Mesenchymal stem cell (in vitro differentiated cells and primary cell): Measurements from ENCODE around the gene CSNK2A1.
"Not testable (repeated sequence)": the region's sequence is repeated elsewhere in the genome, so short reads cannot be mapped to it uniquely, and the experiment has no call there.

Experiments
- DNase-seq: peaks from one replicate; pipeline ENCODE4 v3.0.0-alpha.2; 2013
- H2AFZ ChIP-seq: one replicate; pipeline ENCODE4 v1.6.1; 2013; ENCODE audit warnings: low read depth, mild to moderate bottlenecking, control low read depth, inconsistent platforms, low read length, moderate library complexity
- H2AK5ac ChIP-seq: 2 replicates; pipeline ENCODE4 v1.6.1; 2013; ENCODE audit warnings: low read length, moderate library complexity, mild to moderate bottlenecking, inconsistent platforms; ENCODE audit not compliant: severe bottlenecking
- H2BK120ac ChIP-seq: one replicate; pipeline ENCODE4 v1.6.1; 2013; ENCODE audit warnings: low read depth, mild to moderate bottlenecking, inconsistent platforms, low read length, moderate library complexity
- H2BK12ac ChIP-seq, 2 experiments: one replicate each; pipeline ENCODE4 v1.6.1; 2013; ENCODE audit warnings: inconsistent platforms in 2 of 2, low read length in 2 of 2, mild to moderate bottlenecking in 2 of 2, moderate library complexity in 2 of 2, control low read depth in 1 of 2
- H2BK15ac ChIP-seq: one replicate; pipeline ENCODE4 v1.6.1; 2013; ENCODE audit warnings: mild to moderate bottlenecking, low read depth, inconsistent platforms; ENCODE audit not compliant: poor library complexity, severe bottlenecking
- H2BK5ac ChIP-seq: 2 replicates; pipeline ENCODE4 v1.6.1; 2013; ENCODE audit warnings: low read depth, mild to moderate bottlenecking, low read length, control low read depth, inconsistent platforms; ENCODE audit not compliant: poor library complexity, severe bottlenecking
- H3K14ac ChIP-seq, 2 experiments: one replicate each; pipeline ENCODE4 v1.6.1; 2013; ENCODE audit warnings: inconsistent platforms in 2 of 2, low read length in 2 of 2, control low read depth in 1 of 2, mild to moderate bottlenecking in 1 of 2, moderate library complexity in 1 of 2
- H3K18ac ChIP-seq, 2 experiments: one replicate each; pipeline ENCODE4 v1.6.1; 2013; ENCODE audit warnings: inconsistent platforms in 2 of 2, low read length in 2 of 2, control low read depth in 1 of 2, low read depth in 1 of 2, mild to moderate bottlenecking in 1 of 2
- H3K23ac ChIP-seq, 2 experiments: one replicate each; pipeline ENCODE4 v1.6.1; 2013; ENCODE audit warnings: inconsistent platforms in 2 of 2, low read length in 2 of 2, mild to moderate bottlenecking in 2 of 2, moderate library complexity in 2 of 2, control low read depth in 1 of 2
- H3K27ac ChIP-seq: 2 replicates; pipeline ENCODE4 v1.5.1; 2013; ENCODE audit warnings: mild to moderate bottlenecking, moderate library complexity, low read length, control low read depth, inconsistent platforms; ENCODE audit not compliant: poor library complexity, severe bottlenecking
- H3K27me3 ChIP-seq, 2 experiments: 2 replicates each; pipeline versions ENCODE4 v1.6.1 to v1.7.0; 2013; ENCODE audit warnings: low read length in 2 of 2, mild to moderate bottlenecking in 2 of 2, moderate library complexity in 2 of 2, control low read depth in 1 of 2, inconsistent platforms in 1 of 2; ENCODE audit not compliant: control insufficient read depth in 1 of 2, insufficient read depth in 1 of 2
- H3K36me3 ChIP-seq, 2 experiments: 2 replicates each; pipeline versions ENCODE4 v1.6.1 to v1.7.0; 2013; ENCODE audit warnings: low read length in 2 of 2, control low read depth in 1 of 2, inconsistent platforms in 1 of 2, low read depth in 1 of 2, mild to moderate bottlenecking in 1 of 2; ENCODE audit not compliant: insufficient read depth in 2 of 2, control insufficient read depth in 1 of 2
- H3K4ac ChIP-seq, 2 experiments: one replicate each; pipeline ENCODE4 v1.6.1; 2013; ENCODE audit warnings: inconsistent platforms in 2 of 2, low read length in 2 of 2, mild to moderate bottlenecking in 2 of 2, moderate library complexity in 2 of 2, control low read depth in 1 of 2, low read depth in 1 of 2
- H3K4me1 ChIP-seq: 2 replicates; pipeline ENCODE4 v1.6.1; 2013; ENCODE audit warnings: low read depth, low read length, control low read depth; ENCODE audit not compliant: control insufficient read depth, insufficient read depth
- H3K4me2 ChIP-seq: 2 replicates; pipeline ENCODE4 v1.6.1; 2013; ENCODE audit warnings: low read length, mild to moderate bottlenecking, inconsistent platforms; ENCODE audit not compliant: poor library complexity, severe bottlenecking
- H3K4me3 ChIP-seq, 2 experiments: 2 replicates each; pipeline versions ENCODE4 v1.5.1 to v1.7.0; 2013; ENCODE audit warnings: low read length in 2 of 2, mild to moderate bottlenecking in 2 of 2, control low read depth in 1 of 2, low read depth in 1 of 2; ENCODE audit not compliant: insufficient read depth in 1 of 2
- H3K79me1 ChIP-seq: replicated peaks from 2 replicates; pipeline ENCODE4 v1.6.1; 2013; ENCODE audit warnings: mild to moderate bottlenecking, control low read depth, low read length, inconsistent platforms; ENCODE audit not compliant: poor library complexity, severe bottlenecking
- H3K9ac ChIP-seq: 2 replicates; pipeline ENCODE4 v1.7.0; 2013; ENCODE audit warnings: mild to moderate bottlenecking, low read length, moderate library complexity
- H3K9me3 ChIP-seq: 2 replicates; pipeline ENCODE4 v1.7.0; 2013; ENCODE audit warnings: mild to moderate bottlenecking, low read length; ENCODE audit not compliant: control insufficient read depth
- H4K8ac ChIP-seq: one replicate; pipeline ENCODE4 v1.6.1; 2013; ENCODE audit warnings: inconsistent platforms, mild to moderate bottlenecking, low read length, moderate library complexity
- H4K91ac ChIP-seq: one replicate; pipeline ENCODE4 v1.6.1; 2013; ENCODE audit warnings: mild to moderate bottlenecking, low read length, inconsistent platforms
- WGBS: methylation state at CpG from one replicate; pipeline ENCODE4 v1.1.7; 2013; ENCODE audit warnings: mixed read lengths; 5-methylcytosine and 5-hydroxymethylcytosine counted together

CSNK2A1 gene

GRCh38 chr20:516799-517198, 26.8 kb downstream of the CSNK2A1 start:
- peaks cover 6 to 22% of the 10 kb centered on the region in 2 experiments for H3K36me3 ChIP-seq

GRCh38 chr20:515696-516095, 27.9 kb downstream of the CSNK2A1 start:
- H3K23ac ChIP-seq: no peak overlapping the region
- H3K14ac ChIP-seq: no peak overlapping the region
- peaks cover 6 to 11% of the 10 kb centered on the region in 2 experiments for H3K36me3 ChIP-seq
- no peak overlapping the region for H3K27ac ChIP-seq
- H2BK120ac ChIP-seq: no peak overlapping the region
- no peaks in the 10 kb centered on the region for H3K4me1 ChIP-seq
- H3K27me3 ChIP-seq: no peaks in the 10 kb centered on the region
- no peak overlapping the region for H3K9ac ChIP-seq
- H2AFZ ChIP-seq: no peak overlapping the region
- H3K4ac ChIP-seq: no peak overlapping the region
- H2AK5ac ChIP-seq: no peak overlapping the region
- H4K8ac ChIP-seq: no peak overlapping the region
- no peak overlapping the region for H2BK5ac ChIP-seq
- no peak overlapping the region for H3K18ac ChIP-seq
- H3K79me1 ChIP-seq: no peaks in the 10 kb centered on the region
- H2BK15ac ChIP-seq: no peak overlapping the region
- H2BK12ac ChIP-seq: no peak overlapping the region
- no peak overlapping the region for H4K91ac ChIP-seq
- 100% methylated on average over 1 of the region's 3 CpGs for WGBS
- no peak for DNase-seq
- H3K4me3 ChIP-seq: no peak overlapping the region
- no peak overlapping the region for H3K4me2 ChIP-seq
- H3K9me3 ChIP-seq: peaks cover 10% of the 10 kb centered on the region

More at GRCh38 chr20:516799-517198, 26.8 kb downstream of the CSNK2A1 start:
- H3K23ac ChIP-seq: no peak overlapping the region
- no peak overlapping the region for H2BK5ac ChIP-seq
- no peak overlapping the region for H4K8ac ChIP-seq
- no peak overlapping the region for H2BK12ac ChIP-seq
- H2AK5ac ChIP-seq: no peak overlapping the region
- peaks cover 14% of the 10 kb centered on the region for H3K9me3 ChIP-seq
- no peak overlapping the region for H3K4me3 ChIP-seq
- no peak overlapping the region for H3K14ac ChIP-seq
- no peaks in the 10 kb centered on the region for H3K27me3 ChIP-seq
- H2AFZ ChIP-seq: no peak overlapping the region
- no peak overlapping the region for H3K4ac ChIP-seq
- no peak overlapping the region for H2BK15ac ChIP-seq
- no peak overlapping the region for H4K91ac ChIP-seq
- no peak overlapping the region for H3K18ac ChIP-seq
- H3K27ac ChIP-seq: no peak overlapping the region
- H2BK120ac ChIP-seq: no peak overlapping the region
- H3K4me2 ChIP-seq: no peak overlapping the region
- DNase-seq: peak; percentile 28
- 90% methylated on average over 1 of the region's 2 CpGs for WGBS
- H3K79me1 ChIP-seq: no peaks in the 10 kb centered on the region
- H3K9ac ChIP-seq: no peak overlapping the region
- no peaks in the 10 kb centered on the region for H3K4me1 ChIP-seq

DNA sequence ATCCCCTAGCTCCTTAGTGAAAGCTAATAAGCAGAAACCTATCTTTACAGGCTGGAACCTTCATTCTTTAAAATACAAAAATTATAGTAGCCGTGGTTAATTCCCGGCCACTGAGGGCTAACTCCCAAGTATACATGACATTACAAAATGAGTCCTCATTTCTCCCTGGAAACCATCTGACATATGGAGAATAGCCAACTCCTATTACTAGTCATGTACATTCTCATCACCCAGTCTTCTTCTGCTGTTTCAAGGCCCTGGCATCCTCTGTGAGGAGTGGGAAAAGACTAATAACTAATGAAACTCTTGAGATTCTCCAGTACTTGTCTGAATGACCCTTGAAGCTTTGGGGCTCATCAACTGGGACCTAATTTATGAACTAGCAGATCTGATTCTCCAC, 30.2 kb downstream of the CSNK2A1 start:
- Histone ChIP-seq H3K27me3 (no peaks in the 10 kb centered on the region), H2BK15ac (no peak overlapping the region), H3K79me1 (no peaks in the 10 kb centered on the region), H3K4me2 (no peak overlapping the region), H3K4me1 (no peaks in the 10 kb centered on the region), H2BK120ac (no peak overlapping the region), H4K91ac (no peak overlapping the region), H3K9me3 (no peaks in the 10 kb centered on the region), H3K9ac (no peak overlapping the region), H2AFZ (no peak overlapping the region), H3K4ac (no peak overlapping the region), H2BK5ac (no peak overlapping the region), H4K8ac (no peak overlapping the region), H3K4me3 (no peak overlapping the region), H3K27ac (no peak overlapping the region), H3K14ac (no peak overlapping the region), H3K23ac (no peak overlapping the region), H3K18ac (no peak overlapping the region), H2BK12ac (no peak overlapping the region), H3K36me3 (peaks cover 3 to 8% of the 10 kb centered on the region in 2 experiments), H2AK5ac (no peak overlapping the region)
- DNase-seq: no peak
- 98% methylated on average over 2 of the region's 2 CpGs for WGBS

GRCh38 chr20:510328-511057, 33.1 kb downstream of the CSNK2A1 start:
- not testable (repeated sequence) for H3K9ac ChIP-seq, H3K9me3 ChIP-seq, H4K91ac ChIP-seq, H3K27ac ChIP-seq, H3K18ac ChIP-seq, H2BK120ac ChIP-seq, H3K4me1 ChIP-seq, H4K8ac ChIP-seq, H3K23ac ChIP-seq, DNase-seq, H3K27me3 ChIP-seq, H2BK12ac ChIP-seq, H3K4me2 ChIP-seq, H3K4ac ChIP-seq, H3K79me1 ChIP-seq, H2BK5ac ChIP-seq, H3K14ac ChIP-seq, H2AFZ ChIP-seq, H2BK15ac ChIP-seq, H2AK5ac ChIP-seq, H3K4me3 ChIP-seq
- WGBS: no CpG with 5 or more reads among the region's 9 CpGs
- peaks cover 5 to 27% of the 10 kb centered on the region in 2 experiments for H3K36me3 ChIP-seq
